Measurements from ENCODE around the gene ZNF496. TPM values are rescaled to one million over a fixed set of nuclear protein-coding genes. Genes with fewer than 3 reads are reported as not detected.

ZNF496 gene
- total and polyA plus RNA-seq, 2 experiments from 2014 or later = 18.8 to 108 TPM

DNA sequence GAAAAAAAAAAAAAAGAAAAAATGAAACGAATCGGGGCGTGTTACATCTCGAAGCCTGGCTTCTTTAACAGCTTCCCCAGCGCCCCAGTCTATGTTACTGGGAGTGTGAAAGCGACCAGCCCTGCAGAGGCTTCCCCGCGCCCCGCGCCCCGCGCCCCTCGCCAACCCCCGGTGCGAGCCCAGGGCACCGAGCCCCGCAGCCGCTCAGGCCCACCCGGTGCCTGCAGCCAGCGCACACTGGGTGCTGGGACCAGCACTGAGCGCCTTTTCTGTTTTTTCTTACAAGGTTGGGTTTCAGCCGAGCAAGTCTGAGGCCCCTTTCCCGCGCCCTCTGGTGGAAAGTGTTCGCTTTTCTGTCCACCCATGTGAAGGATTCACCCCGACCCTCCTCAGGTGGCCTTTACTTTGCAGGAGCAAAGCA lies 42.1 kb upstream of the ZNF496 start:
- TF ChIP-seq CTCF (IDR thresholded peaks at IDR 0.05; ENCODE audit: low read depth, low read length) = peak; percentile 65

GRCh38 chr1:247371801-247372259 lies 40.2 kb upstream of the ZNF496 start:
- Histone ChIP-seq H3K4me1 (ENCODE audit: low read depth) (no peaks in the 10 kb centered on the region), H3K36me3 (no peaks in the 10 kb centered on the region), H3K27me3 (no peaks in the 10 kb centered on the region), H3K4me3 (no peak overlapping the region), H3K9me3 (ENCODE audit: low read depth) (no peaks in the 10 kb centered on the region), H3K27ac (no peak overlapping the region)
- no peak for DNase-seq (ENCODE audit: low read depth in 1 of 2, low spot score in 1 of 2)
- TF ChIP-seq CTCF (IDR thresholded peaks at IDR 0.05; ENCODE audit: low read depth, low read length) = no peak

More for the DNA sequence above, 42.1 kb upstream of the ZNF496 start:
- H3K27me3 ChIP-seq = no peaks in the 10 kb centered on the region
- no peak overlapping the region for H3K27ac ChIP-seq
- H3K36me3 ChIP-seq = no peaks in the 10 kb centered on the region
- DNase-seq (ENCODE audit: low read depth in 1 of 2, low spot score in 1 of 2) = peak; percentile 50 to 62
- H3K4me3 ChIP-seq = no peak overlapping the region
- no peaks in the 10 kb centered on the region for H3K4me1 ChIP-seq (ENCODE audit: low read depth)
- H3K9me3 ChIP-seq (ENCODE audit: low read depth) = no peaks in the 10 kb centered on the region

DNA sequence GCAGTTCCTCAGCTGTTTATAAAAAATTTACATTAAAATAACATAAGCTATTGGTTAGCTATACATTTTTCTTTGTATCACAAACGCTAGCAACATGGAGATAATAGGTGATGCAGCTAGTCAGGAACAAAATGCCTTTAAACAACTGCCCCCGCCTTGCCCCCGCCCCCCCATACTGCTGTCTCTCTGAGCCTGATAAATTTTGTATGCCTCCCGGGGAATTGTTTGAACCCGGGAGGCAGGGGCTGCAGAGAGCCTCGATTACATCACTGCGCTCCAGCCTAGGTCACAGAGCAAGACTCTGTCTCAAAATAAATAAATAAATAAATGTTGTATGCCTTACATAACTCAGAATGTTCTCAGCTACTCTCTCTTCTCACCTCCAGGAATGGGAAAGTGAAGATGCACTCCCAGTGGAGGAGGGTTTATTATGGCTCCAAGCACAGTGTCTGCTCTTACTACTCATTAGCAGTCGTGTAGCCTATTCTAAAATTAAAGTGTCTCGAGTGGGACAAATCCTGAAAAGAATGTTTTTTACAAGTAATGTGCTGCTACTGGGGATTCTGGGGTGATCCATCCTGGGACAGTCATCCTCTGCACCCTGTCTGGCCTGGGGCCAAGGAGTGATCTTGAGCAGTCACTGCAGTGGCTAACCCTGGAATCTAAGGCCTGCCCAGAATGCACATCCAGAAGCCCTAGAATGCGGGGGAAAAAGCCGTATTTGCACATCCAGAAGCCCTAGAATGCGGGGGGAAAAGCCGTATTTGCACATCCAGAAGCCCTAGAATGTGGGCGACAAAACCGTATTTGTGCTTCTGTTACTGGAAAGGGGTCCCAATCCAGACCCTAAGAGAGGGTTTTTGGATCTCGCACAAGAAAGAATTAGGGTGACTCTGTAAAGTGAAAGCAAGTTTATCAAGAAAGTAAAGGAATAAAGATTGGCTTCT lies 39.4 kb upstream of the ZNF496 start:
- H3K27ac ChIP-seq = no peak overlapping the region
- H3K9me3 ChIP-seq (ENCODE audit: low read depth) = no peaks in the 10 kb centered on the region
- no peaks in the 10 kb centered on the region for H3K27me3 ChIP-seq
- peak in 1 of 2 donors; percentile 61 for DNase-seq (ENCODE audit: low read depth in 1 of 2, low spot score in 1 of 2)
- no peaks in the 10 kb centered on the region for H3K4me1 ChIP-seq (ENCODE audit: low read depth)
- TF ChIP-seq CTCF (IDR thresholded peaks at IDR 0.05; ENCODE audit: low read depth, low read length) = no peak
- no peak overlapping the region for H3K4me3 ChIP-seq
- H3K36me3 ChIP-seq = no peaks in the 10 kb centered on the region

GRCh38 chr1:247368490-247369145 lies 37.0 kb upstream of the ZNF496 start:
- H3K27me3 ChIP-seq = no peaks in the 10 kb centered on the region
- H3K4me1 ChIP-seq (ENCODE audit: low read depth) = no peaks in the 10 kb centered on the region
- DNase-seq (ENCODE audit: low read depth in 1 of 2, low spot score in 1 of 2) = no peak
- TF ChIP-seq CTCF (IDR thresholded peaks at IDR 0.05; ENCODE audit: low read depth, low read length) = no peak
- no peak overlapping the region for H3K27ac ChIP-seq
- no peak overlapping the region for H3K4me3 ChIP-seq
- H3K36me3 ChIP-seq = no peaks in the 10 kb centered on the region
- no peaks in the 10 kb centered on the region for H3K9me3 ChIP-seq (ENCODE audit: low read depth)

GRCh38 chr1:247367786-247368422 lies 36.2 kb upstream of the ZNF496 start:
- DNase-seq (ENCODE audit: low read depth in 1 of 2, low spot score in 1 of 2) = peak in 1 of 2 donors; percentile 57
- no peaks in the 10 kb centered on the region for H3K9me3 ChIP-seq (ENCODE audit: low read depth)
- H3K4me3 ChIP-seq = no peak overlapping the region
- no peaks in the 10 kb centered on the region for H3K36me3 ChIP-seq
- TF ChIP-seq CTCF (IDR thresholded peaks at IDR 0.05; ENCODE audit: low read depth, low read length) = no peak
- no peaks in the 10 kb centered on the region for H3K4me1 ChIP-seq (ENCODE audit: low read depth)
- H3K27me3 ChIP-seq = no peaks in the 10 kb centered on the region
- no peak overlapping the region for H3K27ac ChIP-seq
